NCI-H345 (cell line): ENCODE measurements around the gene SLC38A8.
A peak's percentile ranks its signal among the peaks of the same experiment; 100 is the strongest.

Experiments
- DNase-seq: peaks from one replicate; lab custom pipeline; 2025; lab: John Stamatoyannopoulos, UW

SLC38A8 gene

DNA sequence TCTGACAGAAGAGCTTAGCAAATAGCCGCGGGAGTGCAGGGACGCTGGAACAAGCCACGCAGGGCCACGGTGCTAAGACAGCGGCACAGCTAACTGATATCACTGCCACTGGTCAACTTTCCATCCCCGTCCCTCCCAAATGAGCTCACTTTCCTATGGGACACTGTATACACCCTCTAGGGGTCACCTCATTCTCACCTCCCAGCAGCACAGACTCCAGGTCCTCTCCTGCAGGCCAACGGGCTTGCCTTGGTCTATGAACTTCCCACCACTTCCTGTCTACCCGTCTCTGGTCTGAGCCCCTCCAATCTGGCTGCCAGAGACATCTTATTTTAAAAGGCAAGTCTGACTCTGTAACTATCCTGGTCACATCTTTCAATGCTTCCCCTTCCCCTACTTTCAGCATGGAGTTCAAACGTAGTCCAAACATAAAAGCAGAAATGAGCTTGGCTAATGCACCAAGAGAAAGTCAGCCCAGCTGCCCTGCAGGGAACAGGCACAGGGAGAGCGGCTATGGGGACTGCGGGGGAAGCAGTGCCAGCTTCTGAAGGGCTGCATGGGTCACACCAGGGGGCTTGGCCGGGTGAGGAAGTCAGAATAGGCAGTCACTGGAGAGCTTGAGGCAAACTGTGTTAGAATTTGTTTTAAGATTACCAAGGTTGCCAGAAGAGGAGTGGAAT, 26.3 kb upstream of the SLC38A8 start:
- no peak for DNase-seq

DNA sequence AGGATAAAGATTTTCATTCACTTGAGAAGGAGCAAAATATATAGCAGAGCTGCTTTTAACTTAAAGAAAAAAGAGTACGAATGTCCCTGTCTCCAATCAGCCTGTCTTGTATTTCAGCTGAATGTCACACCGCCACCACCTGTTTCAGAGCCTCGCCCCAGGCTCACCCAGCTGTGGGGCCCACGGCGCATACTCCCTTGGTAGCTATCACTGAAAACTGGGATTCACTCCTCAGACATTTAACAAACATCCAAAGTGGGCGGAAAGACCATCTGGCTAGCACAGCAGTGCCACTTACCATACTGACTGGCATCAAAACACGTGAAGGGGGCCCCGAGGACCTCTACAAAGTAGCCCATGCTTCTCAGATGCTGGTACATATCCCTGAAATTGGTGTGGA, 25.4 kb upstream of the SLC38A8 start:
- no peak for DNase-seq

DNA sequence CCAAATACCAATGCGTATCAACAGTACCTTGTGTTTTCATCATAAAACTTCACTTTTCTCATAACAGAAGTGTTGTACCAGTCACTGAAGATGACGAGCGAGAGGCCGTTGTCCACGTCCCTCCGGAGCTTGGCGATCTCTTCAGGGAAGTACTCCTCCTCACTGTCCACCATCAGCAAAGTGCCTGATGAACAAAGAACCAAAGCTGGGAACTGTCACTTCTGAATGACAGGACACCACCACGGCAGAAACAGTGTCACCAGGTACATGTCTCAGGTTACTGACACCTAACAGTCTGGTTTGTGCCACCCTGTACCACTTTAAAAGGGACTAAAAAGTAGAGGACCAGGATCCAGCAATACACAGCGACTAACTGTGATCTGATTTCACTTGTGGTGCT, 25.0 kb upstream of the SLC38A8 start:
- no peak for DNase-seq

DNA sequence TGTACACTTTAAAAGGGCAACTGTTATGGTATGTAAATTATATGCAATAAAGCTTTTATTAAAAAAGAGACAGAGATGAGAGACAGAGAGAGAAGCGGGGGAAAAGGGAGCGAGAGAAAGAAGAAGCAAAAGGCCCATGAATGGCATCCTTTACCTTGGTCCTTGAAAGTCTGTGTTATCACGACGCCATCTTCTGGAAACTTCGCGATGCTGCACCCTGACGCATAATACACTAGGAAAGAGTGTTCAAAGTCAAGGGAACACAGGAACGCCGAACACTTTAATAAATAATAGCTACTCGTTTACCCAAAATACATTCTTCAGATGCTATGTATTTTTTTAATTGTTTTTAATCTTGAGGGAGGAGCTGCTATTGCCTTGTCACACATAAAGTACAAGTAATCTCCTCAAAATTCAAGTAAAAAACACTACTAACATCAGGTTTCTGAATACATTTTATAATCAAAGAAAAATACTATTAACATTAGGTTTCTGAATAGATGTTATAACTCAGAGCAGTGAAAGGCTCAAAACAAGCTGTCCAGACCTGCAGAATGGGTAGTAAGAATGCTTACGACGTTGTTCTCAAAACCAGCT, 23.0 kb upstream of the SLC38A8 start:
- peak; percentile 7 for DNase-seq

DNA sequence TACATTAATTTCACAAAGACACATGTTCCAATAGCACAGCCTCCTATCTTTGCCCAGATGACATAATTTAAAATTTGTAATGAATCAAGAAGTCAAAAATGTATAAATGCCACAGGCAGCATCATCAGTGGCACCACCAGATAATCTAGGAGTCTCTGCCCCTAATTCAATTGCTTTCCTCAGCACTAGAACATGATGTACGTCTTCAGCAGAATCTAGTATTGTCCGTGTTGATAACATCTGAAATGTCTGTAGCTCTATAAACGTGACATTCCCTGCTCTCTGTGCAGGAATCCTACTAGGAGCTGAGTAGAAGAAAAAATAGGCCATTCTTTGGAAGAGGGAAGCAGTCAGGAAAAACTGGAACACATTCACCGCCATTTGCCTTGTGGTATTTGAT, 21.4 kb upstream of the SLC38A8 start:
- no peak for DNase-seq

DNA sequence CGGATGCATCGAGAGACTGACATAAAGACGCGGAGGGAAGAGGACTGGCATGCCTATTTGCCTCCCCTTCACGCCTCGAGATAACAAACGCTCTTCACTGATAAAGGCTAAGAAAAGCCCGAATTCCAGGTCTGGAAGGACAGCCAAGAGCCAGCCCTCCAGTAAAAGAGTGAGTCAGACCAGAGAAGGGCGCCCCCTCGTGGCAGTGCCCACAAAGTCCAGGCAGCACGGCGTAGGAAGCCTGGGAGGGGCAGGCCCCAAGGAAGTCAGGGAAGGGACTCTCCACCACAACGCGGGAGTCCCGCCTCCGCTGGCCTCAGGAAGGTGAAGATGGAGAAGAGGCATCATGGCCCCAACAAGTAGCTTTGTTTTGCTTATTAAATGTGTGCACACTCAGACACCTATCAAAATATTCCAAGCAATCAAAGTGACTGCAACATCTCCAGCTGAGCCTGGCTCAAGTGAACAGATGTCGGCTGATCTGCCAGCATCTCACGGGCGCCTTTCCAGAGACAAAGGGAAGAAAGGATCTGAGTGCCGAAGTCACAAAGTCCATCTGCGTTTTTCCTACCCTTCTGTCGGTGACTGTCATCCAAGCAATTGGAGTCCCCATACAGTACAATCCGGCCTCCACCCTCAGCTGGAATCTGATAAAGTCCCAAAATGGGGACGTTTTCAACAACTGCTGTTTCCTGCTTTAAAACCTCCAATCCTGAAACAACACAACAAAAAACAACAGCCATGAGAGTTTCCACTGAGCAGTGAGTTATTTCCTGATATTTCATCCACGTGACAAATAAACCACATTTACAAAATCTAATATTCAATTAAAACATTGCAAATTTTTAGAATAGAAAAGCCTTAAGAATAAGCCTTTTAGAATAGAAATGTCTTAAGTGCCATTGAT, 20.4 kb upstream of the SLC38A8 start:
- peak; percentile 54 for DNase-seq

DNA sequence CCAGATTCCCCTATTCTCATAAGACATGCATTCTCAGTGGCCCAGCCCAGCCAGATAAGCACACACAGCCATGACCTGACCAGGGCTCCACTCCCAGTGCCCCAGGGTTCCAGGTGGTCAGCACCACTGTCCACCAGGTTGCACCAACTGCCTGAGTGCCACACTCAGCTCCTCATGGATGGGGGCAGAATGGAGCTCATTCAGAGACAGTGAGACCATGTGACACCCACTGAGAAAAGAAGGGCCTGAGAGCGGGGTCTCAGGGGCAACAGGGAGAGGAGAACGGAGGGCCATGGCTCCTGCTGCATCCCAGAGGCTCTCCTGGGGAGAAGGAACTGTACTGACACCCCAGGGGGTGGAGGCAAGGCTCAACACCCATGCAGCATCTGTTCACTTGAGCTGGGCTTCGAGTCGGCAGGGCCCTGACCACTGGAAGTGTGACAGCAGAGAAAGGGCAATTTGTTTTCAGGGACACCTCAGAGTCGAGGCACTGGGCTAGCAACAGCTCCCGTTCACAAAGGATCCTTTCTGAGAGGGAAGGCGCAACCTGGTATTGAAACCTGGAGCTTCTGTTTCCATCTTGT, 18.7 kb upstream of the SLC38A8 start:
- DNase-seq: no peak

DNA sequence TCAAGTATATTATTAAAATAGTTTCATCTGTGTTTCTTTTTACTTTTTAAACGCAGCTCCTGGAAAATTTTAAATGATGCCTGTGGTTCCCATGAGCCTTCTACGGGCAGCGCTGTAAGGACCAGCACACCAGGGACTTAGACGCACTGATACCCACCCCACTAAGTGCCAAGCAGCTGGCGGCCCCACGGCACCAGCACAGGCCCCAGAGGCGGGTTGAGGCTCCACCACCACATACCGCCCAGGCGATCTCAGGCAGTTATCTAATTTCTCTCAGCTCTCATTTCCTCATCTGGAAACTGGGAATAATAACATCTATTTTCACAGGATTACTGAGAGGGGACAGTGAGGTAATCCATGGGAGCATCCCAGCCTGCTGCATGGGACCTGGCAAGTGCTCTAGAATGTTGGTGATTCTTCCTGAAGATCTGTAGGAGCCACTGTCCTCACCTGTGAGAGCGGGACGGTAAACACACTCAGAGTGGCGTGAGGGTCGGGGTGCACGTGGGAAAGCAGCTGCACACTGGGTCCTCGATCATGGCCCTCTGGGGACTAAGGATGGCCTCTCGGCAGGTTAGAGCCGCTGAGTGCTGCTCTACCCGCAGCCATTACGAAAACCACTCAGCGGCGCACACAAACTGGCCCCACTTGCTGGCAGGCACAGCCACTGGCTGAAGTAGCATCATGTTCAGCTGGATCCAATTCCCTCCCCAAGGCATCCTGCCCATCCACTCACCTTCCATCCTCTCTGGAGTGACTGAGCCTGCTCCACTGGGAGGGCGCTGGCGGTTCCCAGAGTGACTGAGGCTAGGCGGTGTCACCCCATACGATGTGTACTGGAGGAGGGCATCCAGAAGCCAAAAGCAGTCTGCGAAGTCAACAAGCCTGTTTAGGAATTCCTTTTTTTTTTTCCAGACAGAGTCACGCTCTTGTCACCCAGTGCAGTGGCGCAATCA, 17.6 kb upstream of the SLC38A8 start:
- DNase-seq: no peak

DNA sequence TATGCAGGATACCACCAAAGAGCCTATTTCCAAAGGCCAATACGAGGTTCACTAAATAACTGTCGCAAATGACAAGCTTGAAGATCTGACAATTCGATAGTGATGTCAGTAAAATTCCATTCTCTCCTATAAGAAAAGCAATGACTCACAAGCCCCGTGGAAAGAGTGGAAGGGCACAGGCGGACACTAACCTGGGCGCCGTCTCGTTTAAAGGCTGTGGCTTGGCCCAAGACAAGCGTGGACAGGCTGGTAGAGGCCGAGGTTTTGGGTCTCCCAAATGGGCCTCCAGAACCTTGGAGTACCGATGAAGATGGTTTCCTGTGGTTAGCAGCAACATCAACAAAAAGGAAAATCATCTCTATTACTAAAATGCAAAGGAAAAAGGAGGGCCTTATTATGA, 16.5 kb upstream of the SLC38A8 start:
- DNase-seq: no peak

DNA sequence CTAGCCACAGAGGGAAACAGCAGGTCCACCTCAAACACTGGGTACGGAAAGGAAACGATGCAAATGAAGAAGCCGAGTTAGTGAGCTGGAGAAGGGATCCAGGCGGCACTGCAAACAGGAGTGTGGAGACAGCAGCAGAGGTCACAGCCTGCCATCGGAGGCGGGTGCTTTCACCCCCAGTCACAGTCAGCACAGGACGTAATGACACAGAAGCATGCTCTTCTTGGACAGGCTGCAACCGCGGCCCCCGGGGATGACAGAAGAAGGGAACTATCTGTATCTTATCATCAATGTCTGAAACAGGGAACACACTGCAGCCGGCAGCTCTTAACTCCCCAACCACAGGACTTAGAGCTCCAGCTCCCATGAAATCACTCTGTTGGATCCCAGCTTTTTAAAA, 16.1 kb upstream of the SLC38A8 start:
- no peak for DNase-seq

DNA sequence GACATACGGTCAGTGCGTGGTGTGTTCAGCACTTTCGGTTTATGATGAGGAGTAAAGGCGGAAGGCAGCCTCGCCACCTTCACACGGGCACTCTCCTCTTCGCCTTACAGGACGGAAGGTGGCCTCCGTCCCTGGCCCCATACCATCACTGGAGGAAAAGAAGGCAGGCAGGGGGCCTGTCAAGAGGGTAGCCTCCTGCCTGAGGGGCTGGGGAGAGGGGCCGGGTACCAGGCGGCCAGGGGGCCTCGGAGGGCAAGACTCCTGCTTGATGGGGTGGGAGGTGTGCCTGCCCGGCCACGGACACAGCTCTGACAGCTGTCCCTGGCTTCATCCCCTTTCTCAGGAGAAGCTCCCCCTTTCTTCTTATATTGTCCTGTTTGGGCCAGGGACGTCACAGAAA, 15.6 kb upstream of the SLC38A8 start:
- DNase-seq: no peak

DNA sequence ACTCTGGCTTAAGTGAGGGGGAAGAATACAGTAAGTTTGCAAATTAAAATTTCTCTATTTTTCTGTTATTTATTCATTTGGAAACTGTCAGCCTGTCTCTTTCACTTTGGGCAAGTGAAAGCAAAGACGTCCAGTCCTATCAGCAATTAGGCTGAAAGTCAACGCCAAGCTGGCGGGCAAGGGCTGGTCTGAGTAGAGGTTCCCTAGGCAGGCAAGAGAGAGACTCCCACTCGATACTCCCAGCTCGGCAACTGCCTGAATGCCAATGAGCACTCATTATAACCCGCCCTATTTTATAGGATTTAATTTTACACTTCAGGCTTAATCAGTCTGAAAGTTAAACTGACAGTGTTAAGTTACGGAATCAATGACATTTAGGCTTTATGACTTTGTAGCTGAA, 14.3 kb upstream of the SLC38A8 start:
- DNase-seq: no peak

DNA sequence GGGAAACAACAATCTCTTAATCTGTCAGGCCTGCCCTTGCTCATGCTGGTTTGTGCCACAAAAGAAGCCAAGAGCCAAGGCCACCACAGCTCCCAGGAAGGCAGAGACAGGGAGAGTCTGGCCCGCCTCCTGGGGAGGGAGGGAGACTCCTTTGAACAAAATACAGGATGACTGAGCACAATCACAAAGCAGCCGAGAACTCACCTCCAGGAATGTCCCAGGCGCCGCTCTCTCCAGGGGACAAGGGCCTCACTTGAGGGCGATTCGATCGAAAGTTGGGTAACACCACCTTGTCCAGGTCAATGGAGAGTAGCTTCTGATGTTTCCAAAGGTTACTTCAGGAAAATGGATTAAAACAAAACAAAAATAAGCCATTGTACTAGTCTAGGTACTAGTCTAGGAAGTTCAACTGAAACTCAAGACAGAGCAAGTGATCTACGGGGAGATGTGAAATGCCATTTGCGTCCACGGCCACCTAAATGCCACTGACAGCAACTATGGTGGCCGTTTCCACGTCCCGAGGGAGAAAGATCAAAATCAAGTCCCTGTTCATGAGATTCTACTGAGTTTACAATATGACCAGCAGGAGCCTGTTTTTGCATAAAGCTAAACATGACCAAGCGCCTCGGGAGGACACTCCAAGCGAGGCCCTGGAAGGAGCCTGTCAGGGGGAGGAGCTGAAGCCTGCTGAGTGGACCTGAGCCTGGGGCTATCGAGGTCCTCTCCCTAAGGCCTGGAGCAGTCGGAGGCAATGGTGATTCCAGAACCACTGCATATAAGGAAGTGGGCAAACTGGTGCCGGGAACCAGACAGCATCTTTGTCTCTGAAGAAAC, 13.4 kb upstream of the SLC38A8 start:
- DNase-seq: no peak

DNA sequence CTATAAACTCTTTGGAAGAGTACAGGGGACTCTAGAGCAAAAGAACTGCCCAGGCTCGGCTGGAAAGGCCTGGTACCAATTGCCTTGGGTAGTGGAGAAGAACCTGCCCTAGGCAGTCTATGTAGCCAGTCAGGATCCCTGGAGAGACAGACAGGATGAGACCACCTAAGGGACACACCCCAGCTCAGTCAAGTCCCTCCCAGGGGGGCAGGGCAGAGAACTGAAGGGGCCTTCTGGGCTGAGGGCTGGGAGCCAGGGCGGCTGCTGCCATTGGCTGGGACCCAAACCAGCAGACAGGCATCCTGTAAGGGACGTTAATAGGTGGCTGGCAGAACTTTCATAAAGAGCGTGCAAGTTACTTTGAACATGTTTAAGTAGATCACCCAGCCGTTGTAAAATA, 12.8 kb upstream of the SLC38A8 start:
- no peak for DNase-seq

DNA sequence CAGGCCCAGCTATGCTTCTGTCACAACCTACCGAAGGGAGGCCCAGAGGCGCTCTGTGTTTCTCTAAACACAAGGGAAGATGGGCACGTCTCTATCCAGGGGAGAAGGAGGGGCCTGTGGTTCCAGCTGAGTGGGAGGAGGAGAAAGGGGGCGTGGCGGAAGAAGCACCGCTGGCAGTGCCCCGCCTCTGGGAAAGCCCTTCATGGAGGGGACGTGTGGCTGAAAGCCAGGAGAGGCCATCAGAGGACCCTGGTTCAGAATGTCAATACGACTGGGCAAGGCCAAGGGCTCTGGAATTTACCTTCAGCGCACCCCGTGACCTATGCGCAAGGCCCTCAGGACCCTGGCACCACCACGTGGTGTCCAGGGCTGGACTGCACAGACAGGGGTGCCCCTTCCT, 12.3 kb upstream of the SLC38A8 start:
- DNase-seq: no peak

DNA sequence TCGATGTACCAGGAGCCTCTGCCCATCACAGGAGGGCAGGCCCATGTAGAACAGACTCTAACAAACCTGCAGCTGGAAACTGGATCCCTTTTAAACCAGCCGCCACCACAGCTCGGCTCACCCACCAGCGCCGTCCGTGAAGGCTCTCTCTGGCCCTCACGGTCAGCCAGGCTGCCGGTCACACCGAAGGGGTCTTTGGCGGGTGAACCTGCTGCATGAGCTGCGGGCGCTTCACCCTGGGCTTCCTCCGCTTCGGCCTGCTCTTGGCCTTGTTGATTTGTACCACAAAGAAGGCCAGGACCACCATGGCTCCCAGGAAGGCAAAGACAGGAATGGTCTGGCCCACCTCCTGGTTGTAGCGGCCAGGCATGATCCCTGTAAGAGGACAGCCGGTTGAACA, 11.7 kb upstream of the SLC38A8 start:
- no peak for DNase-seq

DNA sequence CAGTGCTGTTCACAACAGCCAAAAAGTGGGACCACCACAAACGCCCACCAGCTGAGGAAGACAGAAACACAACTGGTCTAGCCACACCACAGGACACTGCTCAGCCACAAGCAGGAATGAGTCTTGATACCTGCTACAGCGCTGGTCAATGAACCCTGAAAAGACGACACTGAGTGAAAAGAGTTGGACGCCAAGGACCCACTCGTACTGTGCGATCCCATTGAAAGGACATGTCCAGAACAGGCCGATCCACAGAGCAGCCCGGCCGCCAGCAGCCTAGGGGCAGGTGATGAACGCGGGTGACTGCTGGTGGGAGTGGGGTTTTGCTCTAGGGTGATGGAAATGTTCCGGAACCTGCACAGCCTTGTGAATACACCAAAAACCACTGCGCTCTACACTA, 10.6 kb upstream of the SLC38A8 start:
- no peak for DNase-seq

DNA sequence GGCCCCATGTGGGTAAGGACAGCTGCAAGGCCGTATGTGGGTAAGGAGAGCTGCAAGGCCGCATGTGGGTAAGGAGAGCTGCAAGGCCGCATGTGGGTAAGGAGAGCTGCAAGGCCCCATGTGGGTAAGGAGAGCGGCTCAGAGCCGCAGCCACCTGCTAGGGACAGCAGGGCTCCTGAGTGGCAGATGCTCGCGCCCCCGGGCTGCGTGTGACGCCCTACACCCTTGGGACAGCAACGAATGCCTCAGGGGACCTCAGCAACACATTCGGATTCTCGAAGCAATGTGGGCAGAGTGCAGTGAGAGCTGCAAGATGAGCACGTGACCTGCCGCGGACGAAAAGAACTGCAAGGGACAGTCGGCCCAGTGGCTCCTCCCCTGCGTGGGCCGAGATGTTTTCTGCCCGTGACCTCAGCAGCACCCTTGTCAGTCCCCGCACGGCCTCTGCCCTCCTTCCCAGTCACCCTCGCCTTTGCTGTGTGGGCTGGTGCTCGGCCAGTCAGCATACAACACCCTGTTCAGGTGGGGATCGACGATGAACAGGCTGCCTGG, 9.6 kb upstream of the SLC38A8 start:
- no peak for DNase-seq

DNA sequence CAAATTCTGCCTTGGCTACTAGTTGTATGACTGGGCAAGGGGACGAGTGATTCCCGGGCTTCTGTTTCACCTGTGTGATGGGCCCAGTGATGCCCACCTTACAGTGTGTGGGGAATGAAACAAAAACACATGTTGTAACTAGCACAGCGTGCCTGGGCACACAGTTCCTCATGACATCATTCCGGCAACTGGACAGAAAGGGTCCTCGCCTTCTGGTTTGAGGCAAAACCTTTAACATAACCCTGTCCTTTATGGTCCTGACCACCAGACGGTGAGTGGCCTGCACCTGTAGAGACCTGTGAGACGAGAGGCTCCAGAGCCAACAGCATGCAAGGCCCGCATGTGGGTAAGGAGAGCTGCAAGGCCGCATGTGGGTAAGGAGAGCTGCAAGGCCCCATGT, 7.7 kb upstream of the SLC38A8 start:
- DNase-seq: no peak

DNA sequence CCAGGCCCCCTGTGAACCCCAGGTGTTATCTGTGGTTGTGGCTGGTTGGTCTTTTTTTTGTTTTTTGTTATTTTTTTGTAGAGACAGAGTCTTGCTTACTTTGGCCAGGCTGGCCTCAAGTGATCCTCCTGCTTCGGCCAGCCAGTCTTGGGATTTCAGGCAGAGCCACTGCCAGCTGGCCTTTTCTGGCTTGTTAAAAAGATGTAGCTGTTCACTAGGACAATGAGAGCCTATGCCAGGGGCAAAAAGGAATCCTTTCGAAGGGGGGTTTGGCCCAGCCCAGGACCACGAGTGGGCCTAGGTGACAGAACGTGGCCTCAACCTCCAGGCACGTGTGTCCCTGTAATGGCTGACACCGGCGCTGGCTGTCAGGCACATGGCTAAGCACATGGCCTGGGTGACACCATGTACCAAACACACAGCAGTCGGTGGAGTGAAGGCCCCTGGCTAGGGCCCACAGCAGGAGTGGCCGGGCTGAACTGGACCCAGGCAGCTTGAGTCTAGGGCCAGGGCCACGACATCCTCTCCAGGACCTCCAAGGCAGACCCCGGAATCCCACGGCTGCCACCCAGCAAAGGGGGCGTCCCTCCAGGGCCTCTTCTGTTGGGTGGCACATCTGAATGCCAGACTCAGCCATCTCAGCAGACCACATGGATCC, 6.9 kb upstream of the SLC38A8 start:
- DNase-seq: no peak
